Muscle of leg (tissue), 11 donors: ENCODE results near the gene PLA2G3. TPM values are rescaled to one million over a fixed set of nuclear protein-coding genes. Genes with fewer than 3 reads are reported as not detected.
"Not testable (repeated sequence)": the region's sequence is repeated elsewhere in the genome, so short reads cannot be mapped to it uniquely, and the experiment has no call there.

Experiments
- DNase-seq: peaks from one replicate; pipeline ENCODE4 v3.0.0; 2013
- H3K27ac ChIP-seq: one replicate; pipeline ENCODE4 v1.5.1; 2013; ENCODE audit warnings: mild to moderate bottlenecking, low read length, control low read depth
- H3K27me3 ChIP-seq: one replicate; pipeline ENCODE4 v1.6.1; 2013; ENCODE audit warnings: low read length; ENCODE audit not compliant: control insufficient read depth, insufficient read depth
- H3K36me3 ChIP-seq: one replicate; pipeline ENCODE4 v1.6.1; 2013; ENCODE audit warnings: low read length; ENCODE audit not compliant: control insufficient read depth, insufficient read depth
- H3K4me1 ChIP-seq: one replicate; pipeline ENCODE4 v1.6.1; 2013; ENCODE audit warnings: low read length; ENCODE audit not compliant: control insufficient read depth, insufficient read depth
- H3K4me3 ChIP-seq: one replicate; pipeline ENCODE4 v1.5.1; 2013; ENCODE audit warnings: low read length, control low read depth
- H3K9me3 ChIP-seq: replicated peaks from 2 replicates; pipeline ENCODE4 v1.6.1; 2013; ENCODE audit warnings: low read depth, low read length; ENCODE audit not compliant: control insufficient read depth
- WGBS: methylation state at CpG from one replicate; pipeline ENCODE4 v1.1.5; 2013; ENCODE audit warnings: missing lambda C conversion rate; ENCODE audit not compliant: insufficient coverage; 5-methylcytosine and 5-hydroxymethylcytosine counted together
- polyA plus RNA-seq, 8 donors: library from polyadenylated mRNA; unstranded; fragments of 120-200 nt; gene quantifications; one replicate each; pipeline versions ENCODE4 v1.2.1 to v1.2.3, GENCODE V29; 2013; ENCODE audit warnings: inconsistent platforms in 1 of 8, low replicate concordance in 1 of 8; ENCODE audit not compliant: insufficient read length in 8 of 8, insufficient read depth in 1 of 8
- total RNA-seq: library from RNA; stranded (reverse); fragments of 120-200 nt; gene quantifications from one replicate; pipeline ENCODE4 v1.2.4, GENCODE V29; 2013

Gene PLA2G3
- total and polyA plus RNA-seq, 9 donors, result 0.04 TPM; not detected in 8

DNA sequence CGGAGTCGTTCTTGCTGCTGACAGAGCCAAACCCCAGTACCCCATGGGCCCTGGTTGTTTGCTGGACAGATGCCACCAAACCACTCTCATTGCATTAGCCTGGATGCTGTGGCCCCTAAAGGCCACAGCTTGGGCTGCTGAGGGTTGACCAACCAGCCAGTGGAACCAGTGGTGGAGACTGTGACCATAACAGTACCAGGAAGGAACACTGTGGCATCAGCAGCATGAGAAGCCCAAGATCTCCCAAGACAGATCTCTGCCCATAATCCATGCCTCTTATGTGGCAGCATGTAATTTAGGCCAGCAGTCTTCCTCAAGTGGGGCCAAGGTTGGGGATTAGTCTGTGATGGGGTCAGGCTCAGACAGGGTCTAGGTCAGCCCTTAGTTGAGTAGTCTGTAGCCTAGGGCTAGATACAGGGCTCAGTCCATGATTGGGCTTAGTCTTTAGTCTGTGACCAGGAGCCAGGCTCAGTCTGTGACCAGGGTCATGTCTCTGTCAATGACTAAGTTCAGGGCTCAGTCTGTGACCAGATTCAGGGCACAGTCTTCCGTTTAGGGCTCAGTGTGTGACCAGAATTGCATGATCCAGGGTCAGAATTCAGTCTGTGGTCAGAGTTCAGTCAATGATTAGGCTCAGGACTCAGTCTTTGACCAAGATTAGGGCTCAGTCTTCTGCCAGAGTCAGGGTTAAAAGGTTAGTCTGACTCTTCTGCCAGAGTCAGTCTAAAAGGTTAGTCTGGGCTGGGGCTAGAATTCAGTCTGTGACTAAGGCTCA lies 22.1 kb downstream of the PLA2G3 start:
- H3K27me3 ChIP-seq, result no peaks in the 10 kb centered on the region
- H3K4me1 ChIP-seq, result peaks cover 31% of the 10 kb centered on the region
- WGBS, result 32% methylated on average over 3 of the region's 3 CpGs
- DNase-seq, result no peak
- no peaks in the 10 kb centered on the region for H3K36me3 ChIP-seq
- H3K9me3 ChIP-seq, result no peaks in the 10 kb centered on the region
- H3K27ac ChIP-seq, result peak overlapping the region; percentile 84
- H3K4me3 ChIP-seq, result no peak overlapping the region

DNA sequence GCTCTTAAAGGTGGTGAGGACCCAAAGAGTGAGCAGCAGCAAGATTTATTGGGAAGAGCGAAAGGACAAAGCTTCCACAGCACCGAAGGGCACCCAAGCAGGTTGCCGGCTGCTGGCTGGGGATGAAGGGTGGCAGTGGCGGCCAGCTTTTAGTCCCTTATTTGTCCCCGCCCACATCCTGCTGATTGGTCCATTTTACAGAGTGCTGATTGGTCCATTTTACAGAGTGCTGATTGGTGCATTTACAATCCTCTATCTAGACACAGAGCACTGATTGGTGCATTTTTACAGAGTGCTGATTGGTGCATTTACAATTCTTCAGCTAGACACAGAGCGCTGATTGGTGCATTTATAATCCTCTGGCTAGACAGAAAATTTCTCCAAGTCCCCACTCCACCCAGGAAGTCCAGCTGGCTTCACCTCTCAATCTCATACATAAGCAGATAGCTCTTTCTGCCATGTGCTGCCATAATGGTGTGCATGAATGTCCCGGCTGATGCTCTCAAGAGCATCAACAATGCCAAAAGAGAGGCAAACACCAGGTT lies 27.7 kb downstream of the PLA2G3 start:
- H3K4me3 ChIP-seq, H3K9me3 ChIP-seq, H3K27ac ChIP-seq, H3K4me1 ChIP-seq, H3K36me3 ChIP-seq, DNase-seq, H3K27me3 ChIP-seq: not testable (repeated sequence)
- WGBS, result 98% methylated on average over 6 of the region's 7 CpGs

DNA sequence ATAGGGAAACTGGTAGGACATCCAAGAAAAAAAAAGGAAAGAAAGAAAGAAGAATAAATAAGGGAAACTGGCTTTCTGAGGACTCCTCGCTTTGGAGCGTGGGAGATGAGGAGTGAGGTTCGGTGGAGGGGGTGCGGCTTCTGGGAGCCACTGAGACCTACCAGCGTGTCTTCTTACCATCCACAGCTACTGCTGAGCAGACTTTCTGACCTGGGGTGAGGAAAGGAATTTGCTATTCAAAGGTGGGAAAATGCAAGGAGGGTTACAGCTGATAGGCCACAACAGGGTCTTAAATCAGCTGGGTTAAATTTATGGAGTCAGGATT lies 32.5 kb downstream of the PLA2G3 start:
- H3K4me3 ChIP-seq, result peak overlapping the region; percentile 69
- DNase-seq, result no peak
- peaks cover 36% of the 10 kb centered on the region for H3K4me1 ChIP-seq
- peak overlapping the region; percentile 64 for H3K27ac ChIP-seq
- no peaks in the 10 kb centered on the region for H3K9me3 ChIP-seq
- 0% methylated on average over 3 of the region's 5 CpGs for WGBS
- H3K36me3 ChIP-seq, result peaks cover 20% of the 10 kb centered on the region
- H3K27me3 ChIP-seq, result peaks cover 2% of the 10 kb centered on the region

DNA sequence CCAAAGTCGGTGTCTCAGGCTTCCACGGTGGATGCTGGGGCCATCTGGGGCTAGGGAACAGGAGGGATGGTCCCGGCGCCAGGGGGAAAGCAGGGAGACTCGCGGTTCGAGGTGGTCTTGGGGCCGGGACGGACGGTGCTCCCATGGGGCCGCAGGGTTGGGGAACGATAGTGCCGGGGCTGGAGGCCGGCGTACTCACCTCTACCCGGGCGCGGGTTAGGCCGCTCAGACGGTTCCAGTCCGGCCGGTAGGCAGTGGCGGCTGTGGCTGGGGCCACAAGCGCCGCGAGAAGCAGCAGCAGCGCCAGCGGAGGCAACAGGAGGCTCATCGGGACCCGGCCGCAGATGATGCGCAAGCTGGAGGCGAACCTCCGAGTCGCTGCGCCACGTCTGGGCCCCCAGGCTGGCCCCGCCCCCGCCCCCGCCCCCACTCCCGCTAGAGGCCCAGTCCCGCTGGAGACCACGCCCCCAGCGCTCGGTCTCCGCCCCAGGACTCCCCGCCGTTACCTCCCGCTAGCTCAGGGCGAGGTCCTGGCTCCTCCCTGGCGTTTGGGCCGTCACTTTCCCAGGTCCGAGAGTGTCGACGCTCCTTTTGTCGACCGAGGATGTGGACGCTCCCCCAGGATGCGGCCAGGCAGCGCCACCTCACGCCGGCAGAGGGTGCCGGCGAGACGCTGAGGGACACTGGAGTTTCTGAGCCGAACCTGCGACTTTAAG lies 33.0 kb downstream of the PLA2G3 start, which contains the start of gene SELENOM:
Gene SELENOM, minus strand, starts transcription at position 391 of the 716 bp plus-strand sequence. Its CDS starts 63 bp downstream, at position 328.
- H3K27me3 ChIP-seq, result peaks cover 2% of the 10 kb centered on the region
- 1% methylated on average over 64 of the region's 67 CpGs for WGBS

DNA sequence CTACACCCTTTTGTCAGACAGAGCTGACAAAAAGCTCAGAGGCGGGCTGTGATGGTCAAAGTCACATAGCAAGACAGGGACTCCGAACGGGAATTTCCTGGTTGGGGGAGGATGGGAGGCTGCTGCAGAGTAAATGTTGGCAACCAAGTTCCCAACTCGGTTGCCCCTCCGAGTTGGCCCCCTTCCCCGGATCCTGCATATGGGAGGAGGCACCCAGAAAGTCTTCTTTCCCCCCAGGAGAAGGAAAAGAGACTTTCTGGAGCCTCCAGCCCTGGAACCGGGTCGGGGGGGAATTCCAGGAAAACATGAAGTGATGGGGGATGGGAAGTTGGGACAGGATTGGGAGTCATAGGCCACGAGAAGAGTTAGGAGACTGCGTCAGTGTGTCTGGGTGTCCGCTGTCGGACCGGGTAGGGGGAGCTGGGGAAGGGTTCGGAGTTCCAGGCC lies 33.6 kb downstream of the PLA2G3 start:
- 16% methylated on average over 10 of the region's 14 CpGs for WGBS
- peaks cover 36% of the 10 kb centered on the region for H3K4me1 ChIP-seq
- H3K27ac ChIP-seq, result peak overlapping the region; percentile 93
- peak overlapping the region; percentile 69 for H3K4me3 ChIP-seq
- DNase-seq, result peak; percentile 68
- peaks cover 2% of the 10 kb centered on the region for H3K27me3 ChIP-seq
- peaks cover 30% of the 10 kb centered on the region for H3K36me3 ChIP-seq
- H3K9me3 ChIP-seq, result no peaks in the 10 kb centered on the region

More for the DNA sequence above, 33.0 kb downstream of the PLA2G3 start, which contains the start of gene SELENOM:
- H3K27ac ChIP-seq, result peak within 1 kb of the TSS; percentile 93
- peaks cover 36% of the 10 kb centered on the region for H3K4me1 ChIP-seq
- H3K9me3 ChIP-seq, result no peaks in the 10 kb centered on the region
- peaks cover 24% of the 10 kb centered on the region for H3K36me3 ChIP-seq
- DNase-seq, result peak; percentile 99
- H3K4me3 ChIP-seq, result peak within 1 kb of the TSS; percentile 69

DNA sequence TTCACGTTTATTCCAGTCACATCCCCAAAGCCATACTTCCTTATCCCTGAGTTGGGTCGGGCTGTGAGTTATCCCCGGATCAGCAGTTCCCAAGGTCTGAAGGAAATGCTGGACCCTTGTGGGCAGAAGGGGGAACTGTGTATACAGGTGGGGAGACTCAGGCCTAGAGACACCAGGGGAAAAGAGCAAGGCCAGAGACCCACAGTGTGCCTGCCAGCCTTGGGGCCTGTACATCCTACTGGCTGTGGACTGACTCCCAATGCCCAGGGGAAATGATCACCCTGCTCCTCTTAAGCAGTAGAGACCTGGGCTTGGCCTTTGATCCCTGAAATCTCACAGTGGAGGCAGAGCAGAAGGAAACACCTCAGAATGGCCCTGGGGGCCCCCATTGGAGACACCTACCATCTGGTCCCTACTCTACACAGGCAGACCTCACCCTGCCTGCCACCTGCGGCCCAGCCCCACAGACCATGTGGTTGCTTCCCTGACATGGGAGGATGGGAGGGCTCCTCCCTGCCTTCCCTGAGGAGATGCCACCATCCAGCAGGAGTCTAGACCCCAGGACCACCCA lies 34.2 kb downstream of the PLA2G3 start:
- Histone ChIP-seq H3K36me3 (peaks cover 35% of the 10 kb centered on the region), H3K27me3 (peaks cover 2% of the 10 kb centered on the region), H3K4me1 (peaks cover 36% of the 10 kb centered on the region), H3K27ac (peak overlapping the region; percentile 42), H3K4me3 (no peak overlapping the region), H3K9me3 (no peaks in the 10 kb centered on the region)
- 60% methylated on average over 1 of the region's 4 CpGs for WGBS
- peak; percentile 47 for DNase-seq

DNA sequence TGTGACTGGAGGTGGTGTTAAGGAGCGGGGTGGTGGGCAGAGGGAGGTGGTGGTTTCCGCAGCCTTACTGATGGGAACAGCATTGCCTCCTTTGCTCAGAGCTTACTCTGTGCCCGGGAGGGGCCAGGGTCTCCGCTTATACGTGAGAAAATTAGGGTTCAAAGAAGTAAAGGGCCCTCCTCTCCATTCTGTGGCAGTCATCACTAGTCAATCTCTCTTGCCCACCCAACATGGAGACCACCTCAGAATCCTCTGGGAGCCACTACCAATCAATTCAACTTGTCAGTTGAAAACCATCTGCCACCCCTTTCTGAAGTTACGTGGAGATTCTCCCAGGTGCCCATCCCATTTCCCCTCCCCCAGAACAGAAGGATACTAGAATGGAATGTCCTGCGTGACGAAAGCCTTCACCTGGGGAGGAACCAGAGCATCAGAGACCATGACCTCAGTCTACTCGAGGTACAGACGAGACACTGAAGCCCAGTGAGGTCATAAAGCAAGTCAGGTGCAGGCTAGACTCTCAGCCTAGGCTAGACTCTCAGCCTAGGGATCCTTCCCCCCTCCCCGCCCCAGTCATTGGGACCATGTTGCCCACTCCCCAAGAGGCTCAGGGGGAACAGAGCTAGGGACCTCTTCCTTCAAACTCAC lies 34.9 kb downstream of the PLA2G3 start:
- Histone ChIP-seq H3K4me1 (peaks cover 36% of the 10 kb centered on the region), H3K9me3 (no peaks in the 10 kb centered on the region), H3K4me3 (no peak overlapping the region), H3K36me3 (peaks cover 41% of the 10 kb centered on the region), H3K27ac (peak overlapping the region; percentile 7), H3K27me3 (peaks cover 2% of the 10 kb centered on the region)
- peak; percentile 42 for DNase-seq
- 70% methylated on average over 5 of the region's 11 CpGs for WGBS

DNA sequence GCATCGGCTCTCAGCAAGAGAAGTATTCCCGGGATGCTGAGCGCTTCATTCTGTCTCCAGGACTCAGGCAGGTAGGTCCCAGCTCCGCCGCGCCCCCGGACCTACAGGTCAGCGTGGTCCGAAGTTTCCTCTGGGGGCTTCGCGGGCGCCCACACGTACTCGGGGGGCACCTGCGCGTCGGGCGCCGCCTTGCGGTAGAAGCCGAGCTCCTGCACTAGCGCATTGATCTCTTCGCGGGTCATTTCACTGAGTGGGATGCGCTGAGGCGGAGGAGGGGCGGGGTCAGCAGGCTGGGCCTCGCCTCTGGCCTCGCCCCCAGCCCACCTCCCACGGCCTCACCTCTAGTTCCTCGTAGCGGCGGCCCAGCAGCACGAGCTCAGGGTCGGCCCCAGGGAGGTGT lies 35.4 kb downstream of the PLA2G3 start:
- H3K36me3 ChIP-seq, result peaks cover 46% of the 10 kb centered on the region
- no peak overlapping the region for H3K4me3 ChIP-seq
- 25% methylated on average over 25 of the region's 35 CpGs for WGBS
- peaks cover 36% of the 10 kb centered on the region for H3K4me1 ChIP-seq
- H3K27ac ChIP-seq, result no peak overlapping the region
- no peaks in the 10 kb centered on the region for H3K9me3 ChIP-seq
- H3K27me3 ChIP-seq, result peaks cover 2% of the 10 kb centered on the region
- peak; percentile 50 for DNase-seq

DNA sequence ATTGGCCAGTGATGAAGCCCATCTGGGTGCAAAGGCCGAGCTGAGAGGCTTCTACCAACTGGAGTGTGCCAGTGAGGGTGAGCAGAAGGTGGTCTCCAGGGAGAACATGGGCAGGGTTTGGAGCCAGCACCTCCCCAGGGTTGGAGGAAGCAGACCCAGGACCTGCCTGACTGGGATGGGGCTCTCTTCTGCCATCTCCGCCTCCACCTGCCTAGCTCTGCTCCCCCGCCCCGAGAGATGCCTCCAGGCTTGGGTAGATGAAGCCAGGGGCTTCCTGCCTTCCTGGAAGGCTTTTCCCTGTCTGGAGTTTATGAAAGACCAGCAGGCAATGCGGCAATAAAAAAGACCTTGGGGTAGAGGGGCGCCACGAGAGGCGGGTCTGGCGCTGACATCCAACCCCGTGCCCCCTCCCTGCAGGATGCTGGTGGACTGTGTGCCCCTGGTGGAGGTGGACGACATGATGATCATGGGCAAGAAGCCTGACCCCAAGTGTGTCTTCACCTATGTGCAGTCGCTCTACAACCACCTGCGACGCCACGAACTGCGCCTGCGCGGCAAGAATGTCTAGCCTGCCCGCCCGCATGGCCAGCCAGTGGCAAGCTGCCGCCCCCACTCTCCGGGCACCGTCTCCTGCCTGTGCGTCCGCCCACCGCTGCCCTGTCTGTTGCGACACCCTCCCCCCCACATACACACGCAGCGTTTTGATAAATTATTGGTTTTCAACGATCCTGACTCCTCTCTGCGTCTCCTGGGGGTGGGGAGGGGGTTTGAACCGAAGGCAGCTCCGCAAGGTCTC lies 36.2 kb downstream of the PLA2G3 start:
- no peak overlapping the region for H3K27ac ChIP-seq
- DNase-seq, result peak; percentile 39
- peaks cover 37% of the 10 kb centered on the region for H3K4me1 ChIP-seq
- H3K4me3 ChIP-seq, result no peak overlapping the region
- H3K36me3 ChIP-seq, result peaks cover 54% of the 10 kb centered on the region
- 76% methylated on average over 22 of the region's 33 CpGs for WGBS
- peaks cover 2% of the 10 kb centered on the region for H3K27me3 ChIP-seq
- no peaks in the 10 kb centered on the region for H3K9me3 ChIP-seq
